ENCODE data around the gene GLRX2.

GLRX2 gene

DNA sequence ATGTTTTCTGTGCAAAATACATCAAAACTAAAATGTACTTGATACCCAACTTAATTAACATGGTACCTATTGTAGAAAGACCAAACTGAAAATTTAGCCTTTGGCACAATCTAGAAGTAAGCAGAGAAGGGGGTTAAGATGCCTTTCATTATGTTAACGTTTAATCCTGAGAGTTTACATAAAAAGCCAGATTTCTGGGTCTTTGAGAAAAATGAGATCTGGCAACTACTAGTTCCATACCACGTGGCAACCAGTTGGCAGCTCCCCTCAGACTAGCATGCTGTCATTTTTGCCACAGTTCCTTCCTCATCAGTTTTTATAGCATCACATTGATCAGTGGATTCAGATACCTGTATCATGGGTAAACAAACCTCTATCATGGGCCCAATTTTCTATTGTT, 44.3 kb downstream of the GLRX2 start:
- Histone ChIP-seq H4K20me1 (ENCODE audit: insufficient read depth, low read length) (no peaks in the 10 kb centered on the region), H3K4me1 (ENCODE audit: insufficient read depth, low read length, severe bottlenecking) (peaks cover 42% of the 10 kb centered on the region), H3K9me2 (ENCODE audit: low read depth, low read length) (no peaks in the 10 kb centered on the region), H3F3A (ENCODE audit: insufficient read depth, low read length) (0 out of 2 replicates have a peak, but pooled peaks cover 4% of the 10 kb centered on the region), H3K4me2 (ENCODE audit: low read length) (peak overlapping the region; percentile 89), H3K36me3 (ENCODE audit: insufficient read depth, low read length) (peaks cover 22% of the 10 kb centered on the region), H3K79me2 (ENCODE audit: insufficient read depth, low read length) (peaks cover 88% of the 10 kb centered on the region), H3K9me3 (ENCODE audit: low read length) (no peaks in the 10 kb centered on the region), H3K27ac (ENCODE audit: low read depth, low read length, poor library complexity, severe bottlenecking) (peak overlapping the region; percentile 80), H3K4me3 (ENCODE audit: low read depth, low read length, poor library complexity, severe bottlenecking) (peak overlapping the region; percentile 90), H2AFZ (ENCODE audit: low read length) (no peak overlapping the region), H3K27me3 (ENCODE audit: insufficient read depth, low read length) (no peaks in the 10 kb centered on the region), H3K9ac (ENCODE audit: low read length) (peak overlapping the region; percentile 92)
- TF ChIP-seq CTCF (IDR thresholded peaks at IDR 0.05; ENCODE audit: low read length): no peak

DNA sequence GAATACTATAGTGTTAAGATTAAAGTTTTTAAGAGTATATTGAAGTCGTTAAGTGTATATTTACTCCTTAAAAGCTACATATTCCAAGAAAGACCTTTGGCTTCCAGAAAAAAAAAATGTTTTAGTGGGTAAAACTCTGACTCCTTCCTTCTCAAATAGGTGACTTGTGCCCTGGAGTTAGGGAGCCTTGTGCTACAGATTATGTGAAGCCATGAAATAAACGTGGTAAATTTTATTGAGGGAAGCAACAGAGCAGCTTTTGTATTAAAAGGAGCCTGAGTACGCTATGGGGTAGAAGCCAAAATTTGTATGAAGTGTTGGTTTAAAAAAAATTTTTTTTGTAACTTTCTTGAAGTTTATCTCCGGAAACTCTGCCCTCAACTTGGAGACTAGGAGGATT, 44.8 kb downstream of the GLRX2 start:
- H2AFZ ChIP-seq (ENCODE audit: low read length): no peak overlapping the region

DNA sequence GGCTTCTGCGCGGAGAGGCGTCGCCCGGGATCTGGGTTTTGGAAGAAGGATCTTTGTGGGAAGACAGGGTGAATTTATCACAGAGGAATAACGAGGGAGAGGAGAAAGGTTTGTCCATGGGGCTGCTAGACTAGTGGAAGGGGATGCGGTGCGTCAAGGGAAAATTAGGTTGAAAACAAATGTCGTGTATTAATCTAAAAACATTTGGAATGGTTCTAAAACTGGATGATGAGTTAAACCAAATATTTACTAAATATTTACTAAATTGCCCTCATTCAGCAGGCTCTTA, 45.2 kb downstream of the GLRX2 start:
- peaks cover 24% of the 10 kb centered on the region for H3K36me3 ChIP-seq (ENCODE audit: insufficient read depth, low read length)
- no peaks in the 10 kb centered on the region for H4K20me1 ChIP-seq (ENCODE audit: insufficient read depth, low read length)
- H3K9me3 ChIP-seq (ENCODE audit: low read length): no peaks in the 10 kb centered on the region
- H3K9ac ChIP-seq (ENCODE audit: low read length): peak overlapping the region; percentile 92
- H3K27me3 ChIP-seq (ENCODE audit: insufficient read depth, low read length): no peaks in the 10 kb centered on the region
- peak overlapping the region; percentile 80 for H3K27ac ChIP-seq (ENCODE audit: low read depth, low read length, poor library complexity, severe bottlenecking)
- H3K4me3 ChIP-seq (ENCODE audit: low read depth, low read length, poor library complexity, severe bottlenecking): peak overlapping the region; percentile 90
- peak overlapping the region; percentile 89 for H3K4me2 ChIP-seq (ENCODE audit: low read length)
- TF ChIP-seq CTCF (IDR thresholded peaks at IDR 0.05; ENCODE audit: low read length): no peak
- no peak for TF ChIP-seq EZH2 (IDR thresholded peaks at IDR 0.05; ENCODE audit: borderline replicate concordance, low read length)
- no peak overlapping the region for H2AFZ ChIP-seq (ENCODE audit: low read length)
- H3K79me2 ChIP-seq (ENCODE audit: insufficient read depth, low read length): peaks cover 93% of the 10 kb centered on the region
- no peaks in the 10 kb centered on the region for H3K9me2 ChIP-seq (ENCODE audit: low read depth, low read length)
- peaks cover 42% of the 10 kb centered on the region for H3K4me1 ChIP-seq (ENCODE audit: insufficient read depth, low read length, severe bottlenecking)
- 0 out of 2 replicates have a peak, but pooled peaks cover 4% of the 10 kb centered on the region for H3F3A ChIP-seq (ENCODE audit: insufficient read depth, low read length)

More for the DNA sequence above, 44.8 kb downstream of the GLRX2 start:
- 0 out of 2 replicates have a peak, but pooled peaks cover 4% of the 10 kb centered on the region for H3F3A ChIP-seq (ENCODE audit: insufficient read depth, low read length)
- H3K4me2 ChIP-seq (ENCODE audit: low read length): peak overlapping the region; percentile 89
- no peak for TF ChIP-seq EZH2 (IDR thresholded peaks at IDR 0.05; ENCODE audit: borderline replicate concordance, low read length)
- no peak for TF ChIP-seq CTCF (IDR thresholded peaks at IDR 0.05; ENCODE audit: low read length)
- no peaks in the 10 kb centered on the region for H3K9me2 ChIP-seq (ENCODE audit: low read depth, low read length)
- H3K4me3 ChIP-seq (ENCODE audit: low read depth, low read length, poor library complexity, severe bottlenecking): peak overlapping the region; percentile 90
- peak overlapping the region; percentile 80 for H3K27ac ChIP-seq (ENCODE audit: low read depth, low read length, poor library complexity, severe bottlenecking)
- H3K27me3 ChIP-seq (ENCODE audit: insufficient read depth, low read length): no peaks in the 10 kb centered on the region
- no peaks in the 10 kb centered on the region for H4K20me1 ChIP-seq (ENCODE audit: insufficient read depth, low read length)
- peaks cover 22% of the 10 kb centered on the region for H3K36me3 ChIP-seq (ENCODE audit: insufficient read depth, low read length)
- H3K9ac ChIP-seq (ENCODE audit: low read length): peak overlapping the region; percentile 92
- H3K79me2 ChIP-seq (ENCODE audit: insufficient read depth, low read length): peaks cover 93% of the 10 kb centered on the region
- peaks cover 41% of the 10 kb centered on the region for H3K4me1 ChIP-seq (ENCODE audit: insufficient read depth, low read length, severe bottlenecking)
- no peaks in the 10 kb centered on the region for H3K9me3 ChIP-seq (ENCODE audit: low read length)

Data from OCI-LY1 (cell line).